22Rv1 (cell line): Measurements from ENCODE around the gene PAFAH1B2.

Experiments used
- H3K27ac ChIP-seq: fragments of 450-650 bp; 2 replicates; pipeline ENCODE4 v1.5.1; 2017
- CTCF ChIP-seq: fragments of 450-650 bp; IDR thresholded peaks from 2 replicates; pipeline ENCODE4 v1.5.1; 2017; ENCODE audit warnings: mild to moderate bottlenecking
- ZFX ChIP-seq: fragments of 450-650 bp; IDR thresholded peaks from 2 replicates; pipeline ENCODE4 v1.6.1; 2017; ENCODE audit warnings: antibody characterized with exemption, borderline replicate concordance

PAFAH1B2 gene

DNA sequence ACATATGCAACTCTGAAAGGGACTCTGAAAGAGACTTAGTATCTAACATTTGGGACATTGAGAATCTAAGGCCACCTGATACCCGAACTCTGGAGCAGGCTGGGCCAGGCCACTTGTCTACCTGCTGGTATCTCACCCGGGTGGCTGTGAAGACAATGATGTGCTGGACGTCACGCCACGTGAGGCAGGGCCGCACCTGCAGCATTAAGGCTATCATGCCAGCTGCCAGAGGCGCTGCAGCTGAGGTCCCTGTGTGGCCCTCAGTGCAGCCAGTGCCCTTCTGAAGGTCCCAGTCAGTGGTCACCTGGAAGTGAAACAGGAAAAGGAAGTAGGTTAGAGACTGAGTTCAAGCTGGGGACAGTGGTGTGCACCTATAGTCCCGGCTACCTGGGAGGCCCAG, 75.4 kb downstream of the PAFAH1B2 start:
- no peak overlapping the region for H3K27ac ChIP-seq
- TF ChIP-seq ZFX (no peak), CTCF (no peak)

GRCh38 chr11:117219995-117220394, 75.9 kb downstream of the PAFAH1B2 start:
- no peak for TF ChIP-seq CTCF
- TF ChIP-seq ZFX, result no peak
- H3K27ac ChIP-seq, result no peak overlapping the region

- H3K27ac ChIP-seq, result no peak overlapping the region
- TF ChIP-seq CTCF, result no peak
- TF ChIP-seq ZFX, result no peak
Measured at GRCh38 chr11:117220568-117220967, 76.5 kb downstream of the PAFAH1B2 start.

- TF ChIP-seq ZFX (no peak), CTCF (no peak)
- peak overlapping the region; percentile 77 for H3K27ac ChIP-seq
Measured at GRCh38 chr11:117220999-117221774, 77.1 kb downstream of the PAFAH1B2 start.

- TF ChIP-seq ZFX (no peak), CTCF (peak; percentile 13)
- H3K27ac ChIP-seq, result peak overlapping the region; percentile 77
Measured at GRCh38 chr11:117221775-117222517, 77.9 kb downstream of the PAFAH1B2 start.

- no peak for TF ChIP-seq ZFX
- no peak for TF ChIP-seq CTCF
- H3K27ac ChIP-seq, result peak overlapping the region; percentile 77
Measured at GRCh38 chr11:117222991-117223740, 79.1 kb downstream of the PAFAH1B2 start.
